ENCODE results near the gene ARL2. TPM values are rescaled to one million over a fixed set of nuclear protein-coding genes. Genes with fewer than 3 reads are reported as not detected.

Gene ARL2
- total and polyA plus RNA-seq, 7 donors: 109 to 171 (median 154) TPM

Other genes with a start within 250 kb of the ARL2 start
- 100 to 1,000 TPM; 150 to 210 (median 184) TPM for gene SF1, start 235.6 kb upstream of the ARL2 start, total RNA-seq
- gene SF1, start 235.6 kb upstream of the ARL2 start, polyA plus RNA-seq: 10 to 100 TPM; 56.2 to 89.6 (median 65.4) TPM
- 1 to 10 TPM; 3.0 to 6.7 (median 4.0) TPM for gene MAP4K2, start 210.9 kb upstream of the ARL2 start, total RNA-seq
- 1 to 10 TPM; 4.5 to 6.1 (median 5.6) TPM for gene MAP4K2, start 210.9 kb upstream of the ARL2 start, polyA plus RNA-seq
- gene MEN1, start 203.6 kb upstream of the ARL2 start, total RNA-seq: 10 to 100 TPM in 2 of 4 donors, 1 to 10 TPM in 2; 7.2 to 13.5 (median 10.3) TPM
- gene MEN1, start 203.6 kb upstream of the ARL2 start, polyA plus RNA-seq: 10 to 100 TPM in 2 of 3 donors, 1 to 10 TPM in 1; 8.7 to 21.2 (median 12.9) TPM
- gene CDC42BPG, start 169.5 kb upstream of the ARL2 start, total RNA-seq: 1 to 10 TPM in 1 of 4 donors, under 1 TPM in 2, not detected in 1; 0.05 to 2.2 (median 0.08) TPM
- gene CDC42BPG, start 169.5 kb upstream of the ARL2 start, polyA plus RNA-seq: under 1 TPM; 0.04 to 0.06 (median 0.05) TPM
- gene EHD1, start 135.5 kb upstream of the ARL2 start, total RNA-seq: 10 to 100 TPM; 34.7 to 71.0 (median 61.1) TPM
- 100 to 1,000 TPM in 1 of 3 donors, 10 to 100 TPM in 2; 23.5 to 174 (median 30.9) TPM for gene EHD1, start 135.5 kb upstream of the ARL2 start, polyA plus RNA-seq
- gene ATG2A, start 97.0 kb upstream of the ARL2 start, total RNA-seq: 10 to 100 TPM; 19.5 to 21.6 (median 20.6) TPM
- gene ATG2A, start 97.0 kb upstream of the ARL2 start, polyA plus RNA-seq: 10 to 100 TPM; 11.0 to 17.9 (median 15.4) TPM
- gene PPP2R5B, start 89.5 kb upstream of the ARL2 start, total RNA-seq: 10 to 100 TPM; 13.2 to 21.9 (median 18.1) TPM
- 10 to 100 TPM; 14.9 to 36.1 (median 16.8) TPM for gene PPP2R5B, start 89.5 kb upstream of the ARL2 start, polyA plus RNA-seq
- not detected for gene GPHA2, start 78.3 kb upstream of the ARL2 start, total RNA-seq
- not detected for gene GPHA2, start 78.3 kb upstream of the ARL2 start, polyA plus RNA-seq
- not detected for gene MAJIN, start 42.1 kb upstream of the ARL2 start, total RNA-seq
- gene MAJIN, start 42.1 kb upstream of the ARL2 start, polyA plus RNA-seq: not detected
- gene BATF2, start 17.2 kb upstream of the ARL2 start, total RNA-seq: 1 to 10 TPM; 1.7 to 2.5 (median 2.4) TPM
- 1 to 10 TPM; 2.3 to 8.4 (median 3.4) TPM for gene BATF2, start 17.2 kb upstream of the ARL2 start, polyA plus RNA-seq
- 10 to 100 TPM; 15.6 to 21.7 (median 18.7) TPM for gene SNX15, start 13.3 kb downstream of the ARL2 start, total RNA-seq
- gene SNX15, start 13.3 kb downstream of the ARL2 start, polyA plus RNA-seq: 10 to 100 TPM; 26.7 to 66.5 (median 30.3) TPM
- 10 to 100 TPM in 1 of 4 donors, 1 to 10 TPM in 3; 8.4 to 12.3 (median 9.1) TPM for gene SAC3D1, start 27.1 kb downstream of the ARL2 start, total RNA-seq
- 10 to 100 TPM; 10.8 to 19.2 (median 12.9) TPM for gene SAC3D1, start 27.1 kb downstream of the ARL2 start, polyA plus RNA-seq
- 1 to 10 TPM in 2 of 4 donors, under 1 TPM in 2; 0.98 to 4.8 (median 1.9) TPM for gene NAALADL1, start 44.4 kb downstream of the ARL2 start, total RNA-seq
- gene NAALADL1, start 44.4 kb downstream of the ARL2 start, polyA plus RNA-seq: 1 to 10 TPM; 1.3 to 3.7 (median 1.6) TPM
- 1 to 10 TPM in 1 of 4 donors, under 1 TPM in 3; 0.50 to 1.1 (median 0.87) TPM for gene CDCA5, start 69.9 kb downstream of the ARL2 start, total RNA-seq
- 1 to 10 TPM in 2 of 3 donors, under 1 TPM in 1; 0.28 to 1.6 (median 1.3) TPM for gene CDCA5, start 69.9 kb downstream of the ARL2 start, polyA plus RNA-seq
- 10 to 100 TPM; 22.1 to 29.3 (median 26.2) TPM for gene ZFPL1, start 70.1 kb downstream of the ARL2 start, total RNA-seq
- gene ZFPL1, start 70.1 kb downstream of the ARL2 start, polyA plus RNA-seq: 10 to 100 TPM; 43.0 to 55.9 (median 46.8) TPM
- 100 to 1,000 TPM in 1 of 4 donors, 10 to 100 TPM in 3; 82.2 to 105 (median 91.3) TPM for gene VPS51, start 82.1 kb downstream of the ARL2 start, total RNA-seq
- 100 to 1,000 TPM in 1 of 3 donors, 10 to 100 TPM in 2; 60.3 to 110 (median 85.8) TPM for gene VPS51, start 82.1 kb downstream of the ARL2 start, polyA plus RNA-seq
- 10 to 100 TPM in 2 of 4 donors, 1 to 10 TPM in 2; 5.1 to 13.5 (median 9.5) TPM for gene TM7SF2, start 97.7 kb downstream of the ARL2 start, total RNA-seq
- 1 to 10 TPM; 3.2 to 7.8 (median 5.3) TPM for gene TM7SF2, start 97.7 kb downstream of the ARL2 start, polyA plus RNA-seq
- gene ZNHIT2, start 103.5 kb downstream of the ARL2 start, total RNA-seq: 10 to 100 TPM in 2 of 4 donors, 1 to 10 TPM in 2; 8.6 to 16.1 (median 10.2) TPM
- gene ZNHIT2, start 103.5 kb downstream of the ARL2 start, polyA plus RNA-seq: 10 to 100 TPM; 21.7 to 25.7 (median 24.9) TPM
- gene FAU, start 108.0 kb downstream of the ARL2 start, total RNA-seq: 100 to 1,000 TPM; 465 to 641 (median 573) TPM
- gene FAU, start 108.0 kb downstream of the ARL2 start, polyA plus RNA-seq: 100 to 1,000 TPM; 639 to 798 (median 733) TPM
- gene MRPL49, start 108.2 kb downstream of the ARL2 start, total RNA-seq: 10 to 100 TPM; 31.4 to 36.7 (median 32.4) TPM
- gene MRPL49, start 108.2 kb downstream of the ARL2 start, polyA plus RNA-seq: 10 to 100 TPM; 29.0 to 54.1 (median 45.8) TPM
- 10 to 100 TPM; 26.5 to 56.1 (median 31.7) TPM for gene SYVN1, start 120.4 kb downstream of the ARL2 start, total RNA-seq
- 10 to 100 TPM; 20.2 to 33.5 (median 20.5) TPM for gene SYVN1, start 120.4 kb downstream of the ARL2 start, polyA plus RNA-seq
- gene SPDYC, start 156.1 kb downstream of the ARL2 start, total RNA-seq: not detected
- gene SPDYC, start 156.1 kb downstream of the ARL2 start, polyA plus RNA-seq: not detected
- 100 to 1,000 TPM in 1 of 4 donors, 10 to 100 TPM in 3; 72.4 to 105 (median 81.5) TPM for gene CAPN1, start 167.8 kb downstream of the ARL2 start, total RNA-seq
- 10 to 100 TPM; 65.7 to 97.4 (median 86.5) TPM for gene CAPN1, start 167.8 kb downstream of the ARL2 start, polyA plus RNA-seq
- gene POLA2, start 247.8 kb downstream of the ARL2 start, total RNA-seq: 1 to 10 TPM; 1.7 to 3.4 (median 3.0) TPM
- 1 to 10 TPM; 2.1 to 5.8 (median 4.3) TPM for gene POLA2, start 247.8 kb downstream of the ARL2 start, polyA plus RNA-seq